DND-41 (cell line): ENCODE measurements around the gene NIM1K.
"Not testable (repeated sequence)": the region's sequence is repeated elsewhere in the genome, so short reads cannot be mapped to it uniquely, and the experiment has no call there.

Experiments used
- EZH2 ChIP-seq: IDR thresholded peaks from 3 replicates; pipeline ENCODE4 v1.6.1; 2012; ENCODE audit warnings: borderline replicate concordance, low read depth, mild to moderate bottlenecking, moderate library complexity, low read length, inconsistent platforms; ENCODE audit not compliant: severe bottlenecking
- TF ChIP-seq, protein P1 (sequence below): IDR thresholded peaks from 2 replicates; pipeline ENCODE4 v1.5.1; 2012; ENCODE audit warnings: borderline replicate concordance, low read length, moderate library complexity, mild to moderate bottlenecking; ENCODE audit not compliant: poor library complexity, severe bottlenecking; ENCODE audit errors: extremely low read depth

DNA sequence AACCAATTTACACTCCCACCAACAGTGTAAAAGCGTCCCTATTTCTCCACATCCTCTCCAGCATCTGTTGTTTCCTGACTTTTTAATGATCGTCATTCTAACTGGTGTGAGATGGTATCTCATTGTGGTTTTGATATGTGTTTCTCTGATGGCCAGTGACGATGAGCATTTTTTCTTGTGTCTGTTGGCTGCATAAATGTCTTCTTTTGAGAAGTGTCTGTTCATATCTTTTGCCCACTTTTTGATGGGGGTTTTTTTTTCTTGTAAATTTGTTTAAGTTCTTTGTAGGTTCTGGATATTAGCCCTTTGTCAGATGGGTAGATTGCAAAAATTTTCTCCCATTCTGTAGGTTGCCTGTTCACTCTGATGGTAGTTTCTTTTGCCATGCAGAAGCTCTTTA, 131.5 kb downstream of the NIM1K start:
- TF ChIP-seq, protein P1, sequence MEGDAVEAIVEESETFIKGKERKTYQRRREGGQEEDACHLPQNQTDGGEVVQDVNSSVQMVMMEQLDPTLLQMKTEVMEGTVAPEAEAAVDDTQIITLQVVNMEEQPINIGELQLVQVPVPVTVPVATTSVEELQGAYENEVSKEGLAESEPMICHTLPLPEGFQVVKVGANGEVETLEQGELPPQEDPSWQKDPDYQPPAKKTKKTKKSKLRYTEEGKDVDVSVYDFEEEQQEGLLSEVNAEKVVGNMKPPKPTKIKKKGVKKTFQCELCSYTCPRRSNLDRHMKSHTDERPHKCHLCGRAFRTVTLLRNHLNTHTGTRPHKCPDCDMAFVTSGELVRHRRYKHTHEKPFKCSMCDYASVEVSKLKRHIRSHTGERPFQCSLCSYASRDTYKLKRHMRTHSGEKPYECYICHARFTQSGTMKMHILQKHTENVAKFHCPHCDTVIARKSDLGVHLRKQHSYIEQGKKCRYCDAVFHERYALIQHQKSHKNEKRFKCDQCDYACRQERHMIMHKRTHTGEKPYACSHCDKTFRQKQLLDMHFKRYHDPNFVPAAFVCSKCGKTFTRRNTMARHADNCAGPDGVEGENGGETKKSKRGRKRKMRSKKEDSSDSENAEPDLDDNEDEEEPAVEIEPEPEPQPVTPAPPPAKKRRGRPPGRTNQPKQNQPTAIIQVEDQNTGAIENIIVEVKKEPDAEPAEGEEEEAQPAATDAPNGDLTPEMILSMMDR, result not testable (repeated sequence)
- TF ChIP-seq EZH2, result not testable (repeated sequence)
